Activated naive CD8-positive, alpha-beta T cell treated with anti-CD3 and anti-CD28 coated beads, Interleukin-2, amount 50 U/mL, for 24 hours (primary cell): Measurements from ENCODE around the gene CAMK1.
"Not testable (repeated sequence)": the region's sequence is repeated elsewhere in the genome, so short reads cannot be mapped to it uniquely, and the experiment has no call there.

Experiments
- ATAC-seq: fragments of 150-1000 bp; cut with Tn5 transposase; one replicate; pipeline ENCODE4 v1.10.0; 2021
- DNase-seq: peaks from one replicate; pipeline ENCODE4 v3.0.0; 2021
- H3K27ac Mint-ChIP-seq: one replicate; pipeline ENCODE4 v1.8.0; 2021; ENCODE audit warnings: mild to moderate bottlenecking, mixed read lengths
- H3K27me3 Mint-ChIP-seq: one replicate; pipeline ENCODE4 v1.8.0; 2021; ENCODE audit warnings: mixed read lengths
- H3K36me3 Mint-ChIP-seq: one replicate; pipeline ENCODE4 v1.8.0; 2021; ENCODE audit warnings: low read depth, mixed read lengths
- H3K4me1 Mint-ChIP-seq: one replicate; pipeline ENCODE4 v1.8.0; 2021; ENCODE audit warnings: mixed read lengths
- H3K4me3 Mint-ChIP-seq: one replicate; pipeline ENCODE4 v1.8.0; 2021; ENCODE audit warnings: mild to moderate bottlenecking, moderate library complexity, mixed read lengths
- H3K9me3 Mint-ChIP-seq: one replicate; pipeline ENCODE4 v1.8.0; 2021; ENCODE audit warnings: mixed read lengths

The CAMK1 gene

GRCh38 chr3:9785602-9786001 is 15.9 kb upstream of the CAMK1 start:
- H3K36me3 Mint-ChIP-seq = peaks cover 69% of the 10 kb centered on the region
- H3K4me1 Mint-ChIP-seq = peaks cover 61% of the 10 kb centered on the region
- H3K9me3 Mint-ChIP-seq = no peaks in the 10 kb centered on the region
- H3K27ac Mint-ChIP-seq = no peak overlapping the region
- ATAC-seq = no peak
- DNase-seq = no peak
- H3K27me3 Mint-ChIP-seq = no peaks in the 10 kb centered on the region
- H3K4me3 Mint-ChIP-seq = no peak overlapping the region

GRCh38 chr3:9784965-9785364 is 15.2 kb upstream of the CAMK1 start:
- DNase-seq = no peak
- H3K9me3 Mint-ChIP-seq = no peaks in the 10 kb centered on the region
- H3K27ac Mint-ChIP-seq = no peak overlapping the region
- H3K36me3 Mint-ChIP-seq = peaks cover 69% of the 10 kb centered on the region
- no peak for ATAC-seq
- H3K4me1 Mint-ChIP-seq = peaks cover 61% of the 10 kb centered on the region
- H3K4me3 Mint-ChIP-seq = no peak overlapping the region
- no peaks in the 10 kb centered on the region for H3K27me3 Mint-ChIP-seq

GRCh38 chr3:9783954-9784353 is 14.2 kb upstream of the CAMK1 start:
- ATAC-seq (no peak), DNase-seq (no peak)
- no peaks in the 10 kb centered on the region for H3K27me3 Mint-ChIP-seq
- no peak overlapping the region for H3K27ac Mint-ChIP-seq
- H3K4me3 Mint-ChIP-seq = no peak overlapping the region
- peaks cover 65% of the 10 kb centered on the region for H3K4me1 Mint-ChIP-seq
- peaks cover 64% of the 10 kb centered on the region for H3K36me3 Mint-ChIP-seq
- no peaks in the 10 kb centered on the region for H3K9me3 Mint-ChIP-seq

- ATAC-seq (no peak), DNase-seq (no peak)
- H3K27ac Mint-ChIP-seq = no peak overlapping the region
- H3K4me3 Mint-ChIP-seq = no peak overlapping the region
- H3K36me3 Mint-ChIP-seq = peaks cover 62% of the 10 kb centered on the region
- H3K4me1 Mint-ChIP-seq = peaks cover 68% of the 10 kb centered on the region
- no peaks in the 10 kb centered on the region for H3K27me3 Mint-ChIP-seq
- H3K9me3 Mint-ChIP-seq = no peaks in the 10 kb centered on the region
These were observed 13.0 kb upstream of the CAMK1 start for GRCh38 chr3:9782770-9783169.

GRCh38 chr3:9781978-9782603 is 12.3 kb upstream of the CAMK1 start:
- no peak for ATAC-seq
- Mint-ChIP-seq H3K27ac (peak overlapping the region; percentile 62), H3K36me3 (peaks cover 55% of the 10 kb centered on the region), H3K27me3 (no peaks in the 10 kb centered on the region), H3K4me3 (no peak overlapping the region), H3K9me3 (no peaks in the 10 kb centered on the region), H3K4me1 (peaks cover 68% of the 10 kb centered on the region)
- DNase-seq = no peak

- Mint-ChIP-seq H3K27ac (no peak overlapping the region), H3K4me3 (no peak overlapping the region), H3K9me3 (no peaks in the 10 kb centered on the region), H3K36me3 (peaks cover 52% of the 10 kb centered on the region), H3K4me1 (peaks cover 68% of the 10 kb centered on the region), H3K27me3 (no peaks in the 10 kb centered on the region)
- DNase-seq = no peak
- ATAC-seq = no peak
These were observed 11.8 kb upstream of the CAMK1 start for GRCh38 chr3:9781551-9781950.

GRCh38 chr3:9780910-9781309 is 11.2 kb upstream of the CAMK1 start:
- ATAC-seq (no peak), DNase-seq (no peak)
- H3K36me3 Mint-ChIP-seq = peaks cover 47% of the 10 kb centered on the region
- H3K4me1 Mint-ChIP-seq = peaks cover 67% of the 10 kb centered on the region
- peak overlapping the region; percentile 42 for H3K4me3 Mint-ChIP-seq
- H3K27me3 Mint-ChIP-seq = no peaks in the 10 kb centered on the region
- H3K27ac Mint-ChIP-seq = peak overlapping the region; percentile 89
- H3K9me3 Mint-ChIP-seq = no peaks in the 10 kb centered on the region

GRCh38 chr3:9780458-9780812 is 10.7 kb upstream of the CAMK1 start:
- H3K36me3 Mint-ChIP-seq = peaks cover 43% of the 10 kb centered on the region
- ATAC-seq (no peak), DNase-seq (no peak)
- H3K9me3 Mint-ChIP-seq = no peaks in the 10 kb centered on the region
- H3K4me1 Mint-ChIP-seq = peaks cover 66% of the 10 kb centered on the region
- no peaks in the 10 kb centered on the region for H3K27me3 Mint-ChIP-seq
- peak overlapping the region; percentile 42 for H3K4me3 Mint-ChIP-seq
- H3K27ac Mint-ChIP-seq = peak overlapping the region; percentile 89

- Mint-ChIP-seq H3K27me3 (no peaks in the 10 kb centered on the region), H3K4me3 (peak overlapping the region; percentile 42), H3K36me3 (peaks cover 37% of the 10 kb centered on the region), H3K4me1 (peaks cover 69% of the 10 kb centered on the region), H3K27ac (peak overlapping the region; percentile 89), H3K9me3 (no peaks in the 10 kb centered on the region)
- DNase-seq (peak; percentile 65), ATAC-seq (peak; percentile 64)
These were observed 10.1 kb upstream of the CAMK1 start for GRCh38 chr3:9779721-9780457.

- Mint-ChIP-seq H3K27ac (peak overlapping the region; percentile 89), H3K27me3 (no peaks in the 10 kb centered on the region), H3K36me3 (peaks cover 35% of the 10 kb centered on the region), H3K4me1 (peaks cover 69% of the 10 kb centered on the region), H3K9me3 (no peaks in the 10 kb centered on the region), H3K4me3 (peak overlapping the region; percentile 42)
- no peak for ATAC-seq
- DNase-seq = no peak
These were observed 9.4 kb upstream of the CAMK1 start for GRCh38 chr3:9779075-9779593.

- ATAC-seq (peak; percentile 85), DNase-seq (peak; percentile 68)
- Mint-ChIP-seq H3K27me3 (no peaks in the 10 kb centered on the region), H3K4me3 (peak overlapping the region; percentile 42), H3K4me1 (peaks cover 69% of the 10 kb centered on the region), H3K27ac (peak overlapping the region; percentile 89), H3K36me3 (peaks cover 28% of the 10 kb centered on the region), H3K9me3 (no peaks in the 10 kb centered on the region)
These were observed 8.7 kb upstream of the CAMK1 start for GRCh38 chr3:9778143-9779074.

- no peaks in the 10 kb centered on the region for H3K9me3 Mint-ChIP-seq
- peak; percentile 45 for ATAC-seq
- H3K27me3 Mint-ChIP-seq = no peaks in the 10 kb centered on the region
- peaks cover 65% of the 10 kb centered on the region for H3K4me1 Mint-ChIP-seq
- H3K36me3 Mint-ChIP-seq = peaks cover 24% of the 10 kb centered on the region
- peak overlapping the region; percentile 89 for H3K27ac Mint-ChIP-seq
- H3K4me3 Mint-ChIP-seq = peak overlapping the region; percentile 10
- DNase-seq = no peak
These were observed 7.9 kb upstream of the CAMK1 start for GRCh38 chr3:9777694-9778021.

- peaks cover 19% of the 10 kb centered on the region for H3K36me3 Mint-ChIP-seq
- DNase-seq (no peak), ATAC-seq (no peak)
- H3K9me3 Mint-ChIP-seq = no peaks in the 10 kb centered on the region
- H3K4me3 Mint-ChIP-seq = peak overlapping the region; percentile 10
- peak overlapping the region; percentile 89 for H3K27ac Mint-ChIP-seq
- H3K4me1 Mint-ChIP-seq = peaks cover 60% of the 10 kb centered on the region
- no peaks in the 10 kb centered on the region for H3K27me3 Mint-ChIP-seq
These were observed 7.3 kb upstream of the CAMK1 start for GRCh38 chr3:9776896-9777693.

GRCh38 chr3:9771007-9771406 is 1.3 kb upstream of the CAMK1 start:
- not testable (repeated sequence) for H3K36me3 Mint-ChIP-seq, H3K27me3 Mint-ChIP-seq, ATAC-seq, DNase-seq, H3K27ac Mint-ChIP-seq, H3K9me3 Mint-ChIP-seq
- Mint-ChIP-seq H3K4me1 (peaks cover 35% of the 10 kb centered on the region), H3K4me3 (peak overlapping the region; percentile 63)
